HEK293 (cell line): ENCODE measurements around the gene BRMS1.

Experiments used
- CTCF ChIA-PET: fragments of 350-600 bp; formaldehyde crosslinking; extraction: SDS; loops from one replicate; lab custom pipeline; 2021; ENCODE audit warnings: antibody characterized with exemption; lab: Yijun Ruan, JAX
- POLR2A ChIA-PET: fragments of 300-600 bp; formaldehyde crosslinking; extraction: SDS; loops from one replicate; lab custom pipeline; 2020; ENCODE audit warnings: antibody characterized with exemption, inconsistent platforms; lab: Yijun Ruan, JAX
- H3K27ac ChIP-seq: fragments of 200-500 bp; sonication (Bioruptor generic); 2 replicates; pipeline ENCODE4 v1.5.1; 2014; ENCODE audit warnings: low read depth, low read length, control low read depth, inconsistent platforms; ENCODE audit errors: extremely low read depth
- H3K36me3 ChIP-seq, 2 experiments: fragments of 200-500 bp in 1 of 2; sonication (Bioruptor generic) in 1 of 2; 1 replicate in 1 of 2; 2 replicates in 1 of 2; pipeline ENCODE4 v1.5.1; 2014 to 2017; ENCODE audit warnings: inconsistent platforms in 2 of 2, low read length in 2 of 2; ENCODE audit not compliant: control insufficient read depth in 2 of 2, insufficient read depth in 1 of 2
- H3K4me1 ChIP-seq: fragments of 200-500 bp; sonication (Bioruptor generic); 2 replicates; pipeline ENCODE4 v1.5.1; 2014; ENCODE audit warnings: mild to moderate bottlenecking, low read length, inconsistent platforms; ENCODE audit not compliant: control insufficient read depth, insufficient read depth
- H3K4me3 ChIP-seq: 2 replicates; pipeline ENCODE4 v1.5.1; 2011; ENCODE audit warnings: low read depth, mild to moderate bottlenecking, control low read depth, low read length, moderate library complexity
- H3K9me3 ChIP-seq: fragments of 200-500 bp; sonication (Bioruptor generic); 2 replicates; pipeline ENCODE4 v1.5.1; 2014; ENCODE audit warnings: low read depth, low read length, inconsistent platforms; ENCODE audit not compliant: control insufficient read depth, insufficient read depth
- IKZF3 ChIP-seq: fragments of 450-650 bp; IDR thresholded peaks from 2 replicates; pipeline ENCODE4 v1.5.0; 2018; ENCODE audit warnings: missing biosample characterization, mild to moderate bottlenecking, missing genetic modification characterization, moderate library complexity
- INSM2 ChIP-seq: fragments of 450-650 bp; formaldehyde crosslinking; IDR thresholded peaks from 2 replicates; pipeline ENCODE4 v1.5.1; 2016; ENCODE audit warnings: missing biosample characterization, missing genetic modification characterization
- KLF7 ChIP-seq: fragments of 450-650 bp; formaldehyde crosslinking; IDR thresholded peaks from 2 replicates; pipeline ENCODE4 v1.5.1; 2016; ENCODE audit warnings: missing biosample characterization, missing genetic modification characterization, borderline replicate concordance
- ZNF211 ChIP-seq: fragments of 450-650 bp; formaldehyde crosslinking; IDR thresholded peaks from 2 replicates; pipeline ENCODE4 v1.5.1; 2016; ENCODE audit warnings: low read depth, missing biosample characterization, missing genetic modification characterization
- ZNF324 ChIP-seq: fragments of 450-650 bp; formaldehyde crosslinking; IDR thresholded peaks from 2 replicates; pipeline ENCODE4 v1.5.1; 2016; ENCODE audit warnings: missing biosample characterization, missing genetic modification characterization
- ZNF335 ChIP-seq: fragments of 450-650 bp; formaldehyde crosslinking; conservative IDR thresholded peaks from 2 replicates; pipeline ENCODE4 v1.5.1; 2016; ENCODE audit warnings: missing biosample characterization, missing genetic modification characterization
- ZNF423 ChIP-seq: fragments of 450-650 bp; formaldehyde crosslinking; IDR thresholded peaks from 2 replicates; pipeline ENCODE4 v1.5.1; 2016; ENCODE audit warnings: missing biosample characterization, missing genetic modification characterization
- ZNF426 ChIP-seq: fragments of 450-650 bp; formaldehyde crosslinking; IDR thresholded peaks from 2 replicates; pipeline ENCODE4 v1.5.1; 2017; ENCODE audit warnings: missing biosample characterization, missing genetic modification characterization, mild to moderate bottlenecking, inconsistent platforms, moderate library complexity
- ZNF514 ChIP-seq: fragments of 450-650 bp; formaldehyde crosslinking; IDR thresholded peaks from 2 replicates; pipeline ENCODE4 v1.5.1; 2016; ENCODE audit warnings: missing biosample characterization, missing genetic modification characterization
- ZNF629 ChIP-seq: fragments of 450-650 bp; formaldehyde crosslinking; IDR thresholded peaks from 2 replicates; pipeline ENCODE4 v1.5.1; 2017; ENCODE audit warnings: missing biosample characterization, missing genetic modification characterization
- ZXDB ChIP-seq: fragments of 450-650 bp; formaldehyde crosslinking; IDR thresholded peaks from 2 replicates; pipeline ENCODE4 v1.5.1; 2016; ENCODE audit warnings: missing biosample characterization, missing genetic modification characterization
- TF ChIP-seq, protein P1 (sequence below): fragments of 450-650 bp; formaldehyde crosslinking; IDR thresholded peaks from 2 replicates; pipeline ENCODE4 v1.5.1; 2016; ENCODE audit warnings: missing biosample characterization, missing genetic modification characterization
- TF ChIP-seq, protein P2 (sequence below): fragments of 450-650 bp; formaldehyde crosslinking; IDR thresholded peaks from 2 replicates; pipeline ENCODE4 v1.5.1; 2016; ENCODE audit warnings: missing biosample characterization, missing genetic modification characterization
- TF ChIP-seq, protein P3 (sequence below): fragments of 450-650 bp; formaldehyde crosslinking; IDR thresholded peaks from 2 replicates; pipeline ENCODE4 v1.5.1; 2017; ENCODE audit warnings: missing biosample characterization, missing genetic modification characterization
- TF ChIP-seq, protein P4 (sequence below): fragments of 450-650 bp; formaldehyde crosslinking; IDR thresholded peaks from 2 replicates; pipeline ENCODE4 v1.5.1; 2016; ENCODE audit warnings: missing biosample characterization, missing genetic modification characterization, low read depth
- TF ChIP-seq, protein P5 (sequence below): fragments of 450-650 bp; formaldehyde crosslinking; optimal IDR thresholded peaks from 2 replicates; pipeline ENCODE3; 2016; ENCODE audit warnings: missing biosample characterization, mild to moderate bottlenecking, missing genetic modification characterization

BRMS1 gene

GRCh38 chr11:66291706-66292542 lies 53.0 kb downstream of the BRMS1 start, which contains the start of gene TMEM151A:
TMEM151A (plus strand) TSS chr11:66291894; CDS start chr11:66292014, 120 bp downstream.
- H3K36me3 ChIP-seq, result peaks cover 0 to 2% of the 10 kb centered on the region in 2 experiments; a peak in 1 of 3 replicates
- POLR2A ChIA-PET, result interaction anchor here (0.9 to 1.1 kb wide), 2 partner anchors 10 to 404 kb away, joined by 3 to 4 read pairs; partner anchors contain the start of gene FIBP
- CTCF ChIA-PET, result interaction anchor here (0.8 to 1.3 kb wide), 3 partner anchors 18 to 95 kb away, joined by 3 to 9 read pairs (median 4); no protein-coding TSS in a partner anchor
- TF ChIP-seq ZXDB (tag by site-specific recombination), result no peak
- TF ChIP-seq, protein P1, sequence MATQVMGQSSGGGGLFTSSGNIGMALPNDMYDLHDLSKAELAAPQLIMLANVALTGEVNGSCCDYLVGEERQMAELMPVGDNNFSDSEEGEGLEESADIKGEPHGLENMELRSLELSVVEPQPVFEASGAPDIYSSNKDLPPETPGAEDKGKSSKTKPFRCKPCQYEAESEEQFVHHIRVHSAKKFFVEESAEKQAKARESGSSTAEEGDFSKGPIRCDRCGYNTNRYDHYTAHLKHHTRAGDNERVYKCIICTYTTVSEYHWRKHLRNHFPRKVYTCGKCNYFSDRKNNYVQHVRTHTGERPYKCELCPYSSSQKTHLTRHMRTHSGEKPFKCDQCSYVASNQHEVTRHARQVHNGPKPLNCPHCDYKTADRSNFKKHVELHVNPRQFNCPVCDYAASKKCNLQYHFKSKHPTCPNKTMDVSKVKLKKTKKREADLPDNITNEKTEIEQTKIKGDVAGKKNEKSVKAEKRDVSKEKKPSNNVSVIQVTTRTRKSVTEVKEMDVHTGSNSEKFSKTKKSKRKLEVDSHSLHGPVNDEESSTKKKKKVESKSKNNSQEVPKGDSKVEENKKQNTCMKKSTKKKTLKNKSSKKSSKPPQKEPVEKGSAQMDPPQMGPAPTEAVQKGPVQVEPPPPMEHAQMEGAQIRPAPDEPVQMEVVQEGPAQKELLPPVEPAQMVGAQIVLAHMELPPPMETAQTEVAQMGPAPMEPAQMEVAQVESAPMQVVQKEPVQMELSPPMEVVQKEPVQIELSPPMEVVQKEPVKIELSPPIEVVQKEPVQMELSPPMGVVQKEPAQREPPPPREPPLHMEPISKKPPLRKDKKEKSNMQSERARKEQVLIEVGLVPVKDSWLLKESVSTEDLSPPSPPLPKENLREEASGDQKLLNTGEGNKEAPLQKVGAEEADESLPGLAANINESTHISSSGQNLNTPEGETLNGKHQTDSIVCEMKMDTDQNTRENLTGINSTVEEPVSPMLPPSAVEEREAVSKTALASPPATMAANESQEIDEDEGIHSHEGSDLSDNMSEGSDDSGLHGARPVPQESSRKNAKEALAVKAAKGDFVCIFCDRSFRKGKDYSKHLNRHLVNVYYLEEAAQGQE, result no peak
- 0 out of 2 replicates have a peak, but pooled peaks have one; percentile 1 for TF ChIP-seq ZNF335 (tag by site-specific recombination)
- no peak for TF ChIP-seq ZNF324
- TF ChIP-seq KLF7 (tag by site-specific recombination), result no peak
- no peak for TF ChIP-seq ZNF211 (tag by site-specific recombination)
- TF ChIP-seq, protein P2, sequence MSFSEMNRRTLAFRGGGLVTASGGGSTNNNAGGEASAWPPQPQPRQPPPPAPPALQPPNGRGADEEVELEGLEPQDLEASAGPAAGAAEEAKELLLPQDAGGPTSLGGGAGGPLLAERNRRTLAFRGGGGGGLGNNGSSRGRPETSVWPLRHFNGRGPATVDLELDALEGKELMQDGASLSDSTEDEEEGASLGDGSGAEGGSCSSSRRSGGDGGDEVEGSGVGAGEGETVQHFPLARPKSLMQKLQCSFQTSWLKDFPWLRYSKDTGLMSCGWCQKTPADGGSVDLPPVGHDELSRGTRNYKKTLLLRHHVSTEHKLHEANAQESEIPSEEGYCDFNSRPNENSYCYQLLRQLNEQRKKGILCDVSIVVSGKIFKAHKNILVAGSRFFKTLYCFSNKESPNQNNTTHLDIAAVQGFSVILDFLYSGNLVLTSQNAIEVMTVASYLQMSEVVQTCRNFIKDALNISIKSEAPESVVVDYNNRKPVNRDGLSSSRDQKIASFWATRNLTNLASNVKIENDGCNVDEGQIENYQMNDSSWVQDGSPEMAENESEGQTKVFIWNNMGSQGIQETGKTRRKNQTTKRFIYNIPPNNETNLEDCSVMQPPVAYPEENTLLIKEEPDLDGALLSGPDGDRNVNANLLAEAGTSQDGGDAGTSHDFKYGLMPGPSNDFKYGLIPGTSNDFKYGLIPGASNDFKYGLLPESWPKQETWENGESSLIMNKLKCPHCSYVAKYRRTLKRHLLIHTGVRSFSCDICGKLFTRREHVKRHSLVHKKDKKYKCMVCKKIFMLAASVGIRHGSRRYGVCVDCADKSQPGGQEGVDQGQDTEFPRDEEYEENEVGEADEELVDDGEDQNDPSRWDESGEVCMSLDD (tag by site-specific recombination), result 0 out of 2 replicates have a peak, but pooled peaks have one; percentile 16
- no peak for TF ChIP-seq ZNF423
- peak; percentile 36 for TF ChIP-seq ZNF629 (tag by site-specific recombination)
- no peak for TF ChIP-seq ZNF426 (tag by site-specific recombination)
- TF ChIP-seq, protein P3, sequence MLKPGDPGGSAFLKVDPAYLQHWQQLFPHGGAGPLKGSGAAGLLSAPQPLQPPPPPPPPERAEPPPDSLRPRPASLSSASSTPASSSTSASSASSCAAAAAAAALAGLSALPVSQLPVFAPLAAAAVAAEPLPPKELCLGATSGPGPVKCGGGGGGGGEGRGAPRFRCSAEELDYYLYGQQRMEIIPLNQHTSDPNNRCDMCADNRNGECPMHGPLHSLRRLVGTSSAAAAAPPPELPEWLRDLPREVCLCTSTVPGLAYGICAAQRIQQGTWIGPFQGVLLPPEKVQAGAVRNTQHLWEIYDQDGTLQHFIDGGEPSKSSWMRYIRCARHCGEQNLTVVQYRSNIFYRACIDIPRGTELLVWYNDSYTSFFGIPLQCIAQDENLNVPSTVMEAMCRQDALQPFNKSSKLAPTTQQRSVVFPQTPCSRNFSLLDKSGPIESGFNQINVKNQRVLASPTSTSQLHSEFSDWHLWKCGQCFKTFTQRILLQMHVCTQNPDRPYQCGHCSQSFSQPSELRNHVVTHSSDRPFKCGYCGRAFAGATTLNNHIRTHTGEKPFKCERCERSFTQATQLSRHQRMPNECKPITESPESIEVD (tag by site-specific recombination), result no peak
- TF ChIP-seq ZNF514 (tag by site-specific recombination), result no peak
- no peak for TF ChIP-seq IKZF3 (tag by site-specific recombination)
- TF ChIP-seq INSM2, result no peak
- TF ChIP-seq, protein P4, sequence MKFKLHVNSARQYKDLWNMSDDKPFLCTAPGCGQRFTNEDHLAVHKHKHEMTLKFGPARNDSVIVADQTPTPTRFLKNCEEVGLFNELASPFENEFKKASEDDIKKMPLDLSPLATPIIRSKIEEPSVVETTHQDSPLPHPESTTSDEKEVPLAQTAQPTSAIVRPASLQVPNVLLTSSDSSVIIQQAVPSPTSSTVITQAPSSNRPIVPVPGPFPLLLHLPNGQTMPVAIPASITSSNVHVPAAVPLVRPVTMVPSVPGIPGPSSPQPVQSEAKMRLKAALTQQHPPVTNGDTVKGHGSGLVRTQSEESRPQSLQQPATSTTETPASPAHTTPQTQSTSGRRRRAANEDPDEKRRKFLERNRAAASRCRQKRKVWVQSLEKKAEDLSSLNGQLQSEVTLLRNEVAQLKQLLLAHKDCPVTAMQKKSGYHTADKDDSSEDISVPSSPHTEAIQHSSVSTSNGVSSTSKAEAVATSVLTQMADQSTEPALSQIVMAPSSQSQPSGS (tag by site-specific recombination), result peak; percentile 70
- TF ChIP-seq, protein P5, sequence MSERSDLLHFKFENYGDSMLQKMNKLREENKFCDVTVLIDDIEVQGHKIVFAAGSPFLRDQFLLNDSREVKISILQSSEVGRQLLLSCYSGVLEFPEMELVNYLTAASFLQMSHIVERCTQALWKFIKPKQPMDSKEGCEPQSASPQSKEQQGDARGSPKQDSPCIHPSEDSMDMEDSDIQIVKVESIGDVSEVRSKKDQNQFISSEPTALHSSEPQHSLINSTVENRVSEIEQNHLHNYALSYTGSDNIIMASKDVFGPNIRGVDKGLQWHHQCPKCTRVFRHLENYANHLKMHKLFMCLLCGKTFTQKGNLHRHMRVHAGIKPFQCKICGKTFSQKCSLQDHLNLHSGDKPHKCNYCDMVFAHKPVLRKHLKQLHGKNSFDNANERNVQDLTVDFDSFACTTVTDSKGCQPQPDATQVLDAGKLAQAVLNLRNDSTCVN (tag by site-specific recombination), result peak; percentile 42
- no peak within 1 kb of the TSS for H3K27ac ChIP-seq
- H3K9me3 ChIP-seq, result no peaks in the 10 kb centered on the region
- H3K4me3 ChIP-seq, result peak within 1 kb of the TSS; percentile 34
- H3K4me1 ChIP-seq, result no peaks in the 10 kb centered on the region
